Activated T-cell treated with anti-CD3 and anti-CD28 coated beads, Interleukin-2, amount 50 U/mL, for 4 hours (primary cell): ENCODE data around the gene INO80D. TPM values are rescaled to one million over a fixed set of nuclear protein-coding genes. Genes with fewer than 3 reads are reported as not detected.
A peak's percentile ranks its signal among the peaks of the same experiment; 100 is the strongest.
"Not testable (repeated sequence)": the region's sequence is repeated elsewhere in the genome, so short reads cannot be mapped to it uniquely, and the experiment has no call there.

Experiments
- ATAC-seq, 2 donors: fragments of 200-7000 bp; cut with Tn5 transposase; one replicate each; pipeline ENCODE4 v1.10.0; 2021
- DNase-seq: peaks from one replicate; pipeline ENCODE4 v3.0.0-alpha.2; 2020
- H3K27me3 Mint-ChIP-seq: one replicate; pipeline ENCODE4 v1.8.0; 2021; ENCODE audit warnings: low read depth, mixed read lengths
- H3K36me3 Mint-ChIP-seq: one replicate; pipeline ENCODE4 v1.8.0; 2022; ENCODE audit warnings: mixed read lengths; ENCODE audit not compliant: insufficient read depth
- H3K4me1 Mint-ChIP-seq: one replicate; pipeline ENCODE4 v1.8.0; 2021; ENCODE audit warnings: low read depth, mixed read lengths
- H3K4me3 Mint-ChIP-seq: one replicate; pipeline ENCODE4 v1.8.0; 2021; ENCODE audit warnings: mild to moderate bottlenecking, moderate library complexity, mixed read lengths
- H3K9me3 Mint-ChIP-seq: one replicate; pipeline ENCODE4 v1.8.0; 2021; ENCODE audit warnings: mixed read lengths
- total RNA-seq, 3 donors: library from RNA; stranded (reverse); gene quantifications; one replicate each; pipeline ENCODE4 v1.2.1, GENCODE V29; 2021

The INO80D gene
- 10 to 100 TPM; 20.6 to 22.3 (median 21.4) TPM for total RNA-seq

GRCh38 chr2:206085742-206086445 lies at the start of gene INO80D:
TSS of gene INO80D (minus strand) at chr2:206086174. CDS start at chr2:206063016, 23,158 bp downstream.
- ATAC-seq = peak; percentile 93 to 94
- Mint-ChIP-seq H3K4me3 (peak within 1 kb of the TSS; percentile 99), H3K36me3 (peaks cover 1% of the 10 kb centered on the region), H3K9me3 (no peaks in the 10 kb centered on the region), H3K27me3 (no peaks in the 10 kb centered on the region), H3K4me1 (peaks cover 41% of the 10 kb centered on the region)
- peak; percentile 71 for DNase-seq

GRCh38 chr2:206127656-206128055 lies 41.7 kb upstream of the INO80D start:
- DNase-seq (no peak), ATAC-seq (no peak)
- no peaks in the 10 kb centered on the region for H3K27me3 Mint-ChIP-seq
- no peaks in the 10 kb centered on the region for H3K9me3 Mint-ChIP-seq
- H3K36me3 Mint-ChIP-seq = peaks cover 20% of the 10 kb centered on the region
- H3K4me3 Mint-ChIP-seq = no peak overlapping the region
- H3K4me1 Mint-ChIP-seq = no peaks in the 10 kb centered on the region

GRCh38 chr2:206125901-206126300 lies 39.9 kb upstream of the INO80D start:
- no peak for ATAC-seq
- peaks cover 31% of the 10 kb centered on the region for H3K36me3 Mint-ChIP-seq
- H3K4me3 Mint-ChIP-seq = no peak overlapping the region
- peaks cover 4% of the 10 kb centered on the region for H3K9me3 Mint-ChIP-seq
- H3K4me1 Mint-ChIP-seq = no peaks in the 10 kb centered on the region
- no peaks in the 10 kb centered on the region for H3K27me3 Mint-ChIP-seq
- no peak for DNase-seq

GRCh38 chr2:206122569-206122968 lies 36.6 kb upstream of the INO80D start:
- H3K27me3 Mint-ChIP-seq, DNase-seq, H3K4me1 Mint-ChIP-seq, ATAC-seq, H3K4me3 Mint-ChIP-seq: not testable (repeated sequence)
- Mint-ChIP-seq H3K9me3 (peaks cover 13% of the 10 kb centered on the region), H3K36me3 (peaks cover 34% of the 10 kb centered on the region)

- Mint-ChIP-seq H3K36me3 (peaks cover 23% of the 10 kb centered on the region), H3K9me3 (peaks cover 21% of the 10 kb centered on the region), H3K4me3 (no peak overlapping the region), H3K27me3 (no peaks in the 10 kb centered on the region), H3K4me1 (no peaks in the 10 kb centered on the region)
- ATAC-seq = no peak
- no peak for DNase-seq
These were observed 30.3 kb upstream of the INO80D start for GRCh38 chr2:206116278-206116677.

GRCh38 chr2:206115026-206115578 lies 29.1 kb upstream of the INO80D start:
- H3K36me3 Mint-ChIP-seq = peaks cover 11% of the 10 kb centered on the region
- H3K4me3 Mint-ChIP-seq = no peak overlapping the region
- H3K27me3 Mint-ChIP-seq = no peaks in the 10 kb centered on the region
- no peaks in the 10 kb centered on the region for H3K4me1 Mint-ChIP-seq
- peaks cover 11% of the 10 kb centered on the region for H3K9me3 Mint-ChIP-seq
- DNase-seq (no peak), ATAC-seq (no peak)

GRCh38 chr2:206112846-206113547 lies 27.0 kb upstream of the INO80D start:
- H3K27me3 Mint-ChIP-seq = no peaks in the 10 kb centered on the region
- H3K36me3 Mint-ChIP-seq = peaks cover 7% of the 10 kb centered on the region
- ATAC-seq (no peak), DNase-seq (no peak)
- no peak overlapping the region for H3K4me3 Mint-ChIP-seq
- peaks cover 9% of the 10 kb centered on the region for H3K9me3 Mint-ChIP-seq
- no peaks in the 10 kb centered on the region for H3K4me1 Mint-ChIP-seq

GRCh38 chr2:206112108-206112507 lies 26.1 kb upstream of the INO80D start:
- DNase-seq (no peak), ATAC-seq (no peak)
- H3K9me3 Mint-ChIP-seq = peaks cover 9% of the 10 kb centered on the region
- H3K36me3 Mint-ChIP-seq = peaks cover 7% of the 10 kb centered on the region
- H3K4me1 Mint-ChIP-seq = no peaks in the 10 kb centered on the region
- H3K4me3 Mint-ChIP-seq = no peak overlapping the region
- no peaks in the 10 kb centered on the region for H3K27me3 Mint-ChIP-seq

GRCh38 chr2:206108713-206109112 lies 22.7 kb upstream of the INO80D start:
- Mint-ChIP-seq H3K4me3 (no peak overlapping the region), H3K36me3 (no peaks in the 10 kb centered on the region), H3K4me1 (no peaks in the 10 kb centered on the region), H3K27me3 (no peaks in the 10 kb centered on the region), H3K9me3 (peaks cover 9% of the 10 kb centered on the region)
- ATAC-seq (no peak), DNase-seq (no peak)

GRCh38 chr2:206105541-206105940 lies 19.6 kb upstream of the INO80D start:
- H3K9me3 Mint-ChIP-seq = no peaks in the 10 kb centered on the region
- H3K36me3 Mint-ChIP-seq = no peaks in the 10 kb centered on the region
- no peaks in the 10 kb centered on the region for H3K27me3 Mint-ChIP-seq
- no peak for DNase-seq
- no peak for ATAC-seq
- H3K4me1 Mint-ChIP-seq = no peaks in the 10 kb centered on the region
- H3K4me3 Mint-ChIP-seq = no peak overlapping the region

GRCh38 chr2:206105038-206105437 lies 19.1 kb upstream of the INO80D start:
- no peaks in the 10 kb centered on the region for H3K9me3 Mint-ChIP-seq
- ATAC-seq = no peak

GRCh38 chr2:206098872-206099271 lies 12.9 kb upstream of the INO80D start:
- H3K4me1 Mint-ChIP-seq, H3K27me3 Mint-ChIP-seq, H3K4me3 Mint-ChIP-seq, ATAC-seq, DNase-seq, H3K9me3 Mint-ChIP-seq, H3K36me3 Mint-ChIP-seq: not testable (repeated sequence)

More at GRCh38 chr2:206105038-206105437, 19.1 kb upstream of the INO80D start:
- no peaks in the 10 kb centered on the region for H3K36me3 Mint-ChIP-seq
- no peak overlapping the region for H3K4me3 Mint-ChIP-seq
- DNase-seq = no peak
- no peaks in the 10 kb centered on the region for H3K27me3 Mint-ChIP-seq
- no peaks in the 10 kb centered on the region for H3K4me1 Mint-ChIP-seq

GRCh38 chr2:206098471-206098870 lies 12.5 kb upstream of the INO80D start:
- no peaks in the 10 kb centered on the region for H3K4me1 Mint-ChIP-seq
- ATAC-seq (no peak), DNase-seq (no peak)
- H3K36me3 Mint-ChIP-seq = no peaks in the 10 kb centered on the region
- no peaks in the 10 kb centered on the region for H3K27me3 Mint-ChIP-seq
- H3K9me3 Mint-ChIP-seq = no peaks in the 10 kb centered on the region
- H3K4me3 Mint-ChIP-seq = no peak overlapping the region

- Mint-ChIP-seq H3K9me3 (no peaks in the 10 kb centered on the region), H3K36me3 (no peaks in the 10 kb centered on the region), H3K4me3 (no peak overlapping the region), H3K4me1 (no peaks in the 10 kb centered on the region), H3K27me3 (no peaks in the 10 kb centered on the region)
- ATAC-seq = no peak
- DNase-seq = no peak
These were observed 10.9 kb upstream of the INO80D start for GRCh38 chr2:206096876-206097275.
